Adrenal gland (tissue), 12 donors: ENCODE results near the gene ATOH8. TPM values are rescaled to one million over a fixed set of nuclear protein-coding genes. Genes with fewer than 3 reads are reported as not detected.
A peak's percentile ranks its signal among the peaks of the same experiment; 100 is the strongest.
"Not testable (repeated sequence)": the region's sequence is repeated elsewhere in the genome, so short reads cannot be mapped to it uniquely, and the experiment has no call there.

Experiments used
- DNase-seq, 7 donors: peaks; one replicate each; pipeline ENCODE4 v3.0.0-alpha.2; 2019 to 2020
- H3K27ac ChIP-seq, 5 donors: fragments of 200-600 bp; sonication (generic) in 4 of 5; 1 replicate in 3 of 5; 2 replicates in 2 of 5; pipeline versions ENCODE4 v1.5.1 to v1.8.0; 2016 to 2020; ENCODE audit warnings: mild to moderate bottlenecking in 1 of 5
- H3K27me3 ChIP-seq: fragments of 200-600 bp; 2 replicates; pipeline ENCODE4 v1.8.0; 2021
- H3K36me3 ChIP-seq, 2 donors: fragments of 200-600 bp; replicated peaks in 1 of 2; 1 replicate in 1 of 2; 2 replicates in 1 of 2; pipeline versions ENCODE4 v1.5.1 to v1.8.0; 2018 to 2022
- H3K4me1 ChIP-seq, 2 donors: fragments of 200-600 bp; replicated peaks in 1 of 2; 1 replicate in 1 of 2; 2 replicates in 1 of 2; pipeline versions ENCODE4 v1.5.1 to v1.8.0; 2018 to 2021
- H3K4me3 ChIP-seq, 4 donors: fragments of 200-600 bp; sonication (generic) in 3 of 4; one replicate each; pipeline ENCODE4 v1.5.1; 2016 to 2018
- H3K9me3 ChIP-seq, 3 donors: fragments of 200-600 bp; sonication (generic) in 1 of 3; replicated peaks in 1 of 3; 1 replicate in 2 of 3; 2 replicates in 1 of 3; pipeline versions ENCODE4 v1.5.1 to v1.8.0; 2016 to 2021
- POLR2A ChIP-seq, 2 donors: fragments of 450-650 bp; IDR thresholded peaks; one replicate each; pipeline ENCODE4 v1.6.1; 2017; ENCODE audit warnings: antibody characterized with exemption in 2 of 2, mild to moderate bottlenecking in 2 of 2, moderate library complexity in 1 of 2
- WGBS, 4 donors: extraction: QIAGEN DNeasy Blood & Tissue Kit in 2 of 4; methylation state at CpG; one replicate each; pipeline versions ENCODE4 v1.1.5 to v1.1.7; 2013 to 2017; 5-methylcytosine and 5-hydroxymethylcytosine counted together
- intact Hi-C, 2 donors: fragments of 100-400 bp; cut with DNase I; formaldehyde crosslinking; loops; one replicate each; pipeline versions ENCODE4 v1.14.1 to v1.15.0; 2022 to 2023
- polyA plus RNA-seq, 3 donors: library from polyadenylated mRNA; stranded (reverse); fragments of 200-250 nt in 2 of 3; fragments of 350-450 nt in 1 of 3; fragmentation: Illumina TruSeq in 1 of 3; extraction: RNeasy Lipid Tissue Mini Kit (QIAGEN cat#74804) in 1 of 3; gene quantifications; one replicate each; pipeline ENCODE4 v1.2.3, GENCODE V29; 2013 to 2014
- total RNA-seq, 9 donors: library from RNA; depleted of rRNA in 4 of 9; stranded (reverse); fragments of >200 nt in 4 of 9; fragments of 120-200 nt in 1 of 9; fragmentation: NEBNext Ultra II Directional in 1 of 9; extraction: Animal tissue kit (Norgen Biotek cat#: 25700) in 1 of 9; gene quantifications; one replicate each; pipeline versions ENCODE4 v1.1.0 to v1.2.4, GENCODE V29; 2013 to 2023
- TF ChIP-seq, protein P1 (sequence below), 6 experiments: fragments of 450-650 bp in 4 of 6; fragments of 200-600 bp in 2 of 6; sonication (generic) in 1 of 6; IDR thresholded peaks; 1 replicate in 5 of 6; 2 replicates in 1 of 6; pipeline versions ENCODE4 v1.5.1 to v1.8.0; 2016 to 2021; ENCODE audit warnings: antibody characterized with exemption in 6 of 6, mild to moderate bottlenecking in 2 of 6, moderate library complexity in 1 of 6
- donor health status: healthy with polysubstance abuse.
- donor health status: Bipolar disorder and iron deficiency.
- donor health status: DM: yes; HTN: yes; CAD: no.
- donor health status: DM: no; HTN: no; CAD: no.
- donor health status: DM: no; HTN: no; CAD: no.
- donor health status: DM: yes; HTN: yes; CAD: no.

Gene ATOH8
- total and polyA plus RNA-seq, 12 donors = 0.88 to 44.0 (median 6.0) TPM

DNA sequence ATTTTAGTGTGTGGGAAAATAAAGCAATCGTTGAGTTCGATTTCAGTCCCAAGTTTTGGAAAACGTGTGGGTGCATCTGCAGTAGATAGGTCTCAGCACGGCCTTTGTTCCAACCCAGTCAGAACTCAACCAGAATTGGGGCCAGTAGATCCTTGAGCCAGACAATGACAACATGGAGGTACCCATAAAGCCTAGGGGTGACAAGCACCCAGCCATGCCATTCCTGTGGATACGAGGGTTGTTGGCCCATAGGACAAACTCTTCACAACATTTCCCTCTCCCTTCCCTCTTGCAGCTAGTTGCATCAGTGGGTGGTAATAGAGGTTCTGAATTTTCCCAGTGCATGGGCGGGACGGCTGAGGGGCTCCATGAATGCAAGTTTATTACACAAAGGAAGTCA lies 74.9 kb downstream of the ATOH8 start:
- Histone ChIP-seq H3K9me3 (no peaks in the 10 kb centered on the region), H3K27me3 (no peaks in the 10 kb centered on the region), H3K27ac (no peak overlapping the region), H3K4me3 (no peak overlapping the region), H3K36me3 (no peaks in the 10 kb centered on the region), H3K4me1 (peaks cover 0 to 3% of the 10 kb centered on the region in 2 donors)
- intact Hi-C loops = loop anchor here in 1 of 2 donors (5.0 to 10.0 kb wide), 2 partner anchors 56 to 249 kb away; partner anchors contain the start of gene ST3GAL5
- TF ChIP-seq, protein P1, sequence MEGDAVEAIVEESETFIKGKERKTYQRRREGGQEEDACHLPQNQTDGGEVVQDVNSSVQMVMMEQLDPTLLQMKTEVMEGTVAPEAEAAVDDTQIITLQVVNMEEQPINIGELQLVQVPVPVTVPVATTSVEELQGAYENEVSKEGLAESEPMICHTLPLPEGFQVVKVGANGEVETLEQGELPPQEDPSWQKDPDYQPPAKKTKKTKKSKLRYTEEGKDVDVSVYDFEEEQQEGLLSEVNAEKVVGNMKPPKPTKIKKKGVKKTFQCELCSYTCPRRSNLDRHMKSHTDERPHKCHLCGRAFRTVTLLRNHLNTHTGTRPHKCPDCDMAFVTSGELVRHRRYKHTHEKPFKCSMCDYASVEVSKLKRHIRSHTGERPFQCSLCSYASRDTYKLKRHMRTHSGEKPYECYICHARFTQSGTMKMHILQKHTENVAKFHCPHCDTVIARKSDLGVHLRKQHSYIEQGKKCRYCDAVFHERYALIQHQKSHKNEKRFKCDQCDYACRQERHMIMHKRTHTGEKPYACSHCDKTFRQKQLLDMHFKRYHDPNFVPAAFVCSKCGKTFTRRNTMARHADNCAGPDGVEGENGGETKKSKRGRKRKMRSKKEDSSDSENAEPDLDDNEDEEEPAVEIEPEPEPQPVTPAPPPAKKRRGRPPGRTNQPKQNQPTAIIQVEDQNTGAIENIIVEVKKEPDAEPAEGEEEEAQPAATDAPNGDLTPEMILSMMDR (IDR thresholded peaks at IDR 0.05) = no peak
- no peak for TF ChIP-seq POLR2A (IDR thresholded peaks at IDR 0.05)
- 82 to 96% (median 92%) methylated on average over 7 of the region's 7 CpGs for WGBS, 4 donors
- no peak for DNase-seq

DNA sequence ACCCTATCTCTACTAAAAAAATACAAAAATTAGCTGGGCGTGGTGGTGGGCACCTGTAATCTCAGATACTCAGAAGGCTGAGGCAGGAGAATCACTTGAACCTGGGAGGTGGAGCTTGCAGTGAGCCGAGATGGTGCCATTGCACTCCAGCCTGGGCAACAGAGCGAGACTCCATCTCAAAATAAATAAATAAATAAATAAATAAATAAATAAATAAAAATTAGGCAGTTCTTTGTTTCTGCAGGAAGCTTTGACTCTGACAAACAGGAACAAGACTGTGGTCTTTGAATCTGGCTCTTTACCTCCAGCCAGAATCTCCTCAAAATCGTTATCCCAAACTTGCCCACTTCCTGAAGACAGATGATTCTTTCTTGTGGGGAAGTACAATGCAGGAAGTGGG lies 75.6 kb downstream of the ATOH8 start:
- not testable (repeated sequence) for H3K36me3 ChIP-seq
- 83 to 92% (median 88%) methylated on average over 4 of the region's 4 CpGs for WGBS, 4 donors

DNA sequence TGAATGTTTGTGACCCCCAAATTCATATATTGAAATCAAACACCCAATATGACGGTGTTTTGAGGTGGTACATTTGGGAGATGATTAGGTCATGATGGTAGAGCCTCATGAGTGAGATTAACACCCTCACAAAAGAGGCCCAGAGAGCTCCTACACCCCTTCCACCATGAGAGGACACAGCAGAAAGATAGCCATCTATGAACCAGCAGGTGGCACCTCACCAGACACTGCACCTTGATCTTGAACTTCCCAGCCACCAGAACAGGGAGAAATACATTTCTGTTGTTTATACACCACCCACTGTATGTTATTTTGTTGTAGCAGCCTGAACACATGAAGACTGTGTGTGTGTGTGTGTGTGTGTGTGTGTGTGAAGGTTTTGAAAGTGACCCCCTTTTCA lies 76.9 kb downstream of the ATOH8 start:
- intact Hi-C loops = no loop called here
- no peaks in the 10 kb centered on the region for H3K36me3 ChIP-seq
- DNase-seq = peak in 1 of 7 donors; percentile 18
- 0 to 97% (median 70%) methylated on average over 1 of the region's 1 CpG for WGBS, 4 donors
- H3K4me3 ChIP-seq = no peak overlapping the region
- no peaks in the 10 kb centered on the region for H3K27me3 ChIP-seq
- no peak overlapping the region for H3K27ac ChIP-seq
- H3K9me3 ChIP-seq = no peaks in the 10 kb centered on the region
- H3K4me1 ChIP-seq = peaks cover 0 to 3% of the 10 kb centered on the region in 2 donors
- TF ChIP-seq, protein P1 (IDR thresholded peaks at IDR 0.05) = no peak
- no peak for TF ChIP-seq POLR2A (IDR thresholded peaks at IDR 0.05)

More for the DNA sequence above, 75.6 kb downstream of the ATOH8 start:
- intact Hi-C loops = loop anchor here in 1 of 2 donors (5.0 to 10.0 kb wide), 2 partner anchors 55 to 248 kb away; partner anchors contain the start of gene ST3GAL5
- H3K4me3 ChIP-seq, H3K27me3 ChIP-seq, H3K27ac ChIP-seq, H3K4me1 ChIP-seq, H3K9me3 ChIP-seq: not testable (repeated sequence)
- DNase-seq = peak in 1 of 7 donors; percentile 15

DNA sequence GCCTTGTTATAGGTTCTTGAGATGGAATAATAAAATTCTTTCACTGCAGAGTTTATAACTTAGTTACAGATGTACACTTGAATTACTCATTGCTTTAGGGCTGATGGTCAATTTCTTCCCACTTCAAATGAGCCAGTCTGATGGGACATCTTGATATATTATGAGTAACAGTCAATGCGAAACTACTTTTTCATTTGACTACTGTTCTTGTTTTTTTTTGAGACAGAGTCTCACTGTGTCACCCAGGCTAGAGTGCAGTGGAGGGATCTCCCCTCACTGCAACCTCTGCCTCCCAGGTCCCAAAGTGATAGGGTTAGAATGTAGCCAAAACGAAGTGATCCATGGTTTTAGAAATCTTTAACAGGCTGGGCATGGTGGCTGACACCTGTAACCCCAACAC lies 77.9 kb downstream of the ATOH8 start:
- H3K27ac ChIP-seq = no peak overlapping the region
- peaks cover 0 to 3% of the 10 kb centered on the region in 2 donors for H3K4me1 ChIP-seq
- no peak for TF ChIP-seq POLR2A (IDR thresholded peaks at IDR 0.05)
- TF ChIP-seq, protein P1 (IDR thresholded peaks at IDR 0.05) = no peak
- no peak overlapping the region for H3K4me3 ChIP-seq
- no peaks in the 10 kb centered on the region for H3K27me3 ChIP-seq
- no peak for DNase-seq
- intact Hi-C loops = no loop called here
- WGBS, 4 donors = 84 to 96% (median 87%) methylated on average over 2 of the region's 2 CpGs
- no peaks in the 10 kb centered on the region for H3K9me3 ChIP-seq
- no peaks in the 10 kb centered on the region for H3K36me3 ChIP-seq

DNA sequence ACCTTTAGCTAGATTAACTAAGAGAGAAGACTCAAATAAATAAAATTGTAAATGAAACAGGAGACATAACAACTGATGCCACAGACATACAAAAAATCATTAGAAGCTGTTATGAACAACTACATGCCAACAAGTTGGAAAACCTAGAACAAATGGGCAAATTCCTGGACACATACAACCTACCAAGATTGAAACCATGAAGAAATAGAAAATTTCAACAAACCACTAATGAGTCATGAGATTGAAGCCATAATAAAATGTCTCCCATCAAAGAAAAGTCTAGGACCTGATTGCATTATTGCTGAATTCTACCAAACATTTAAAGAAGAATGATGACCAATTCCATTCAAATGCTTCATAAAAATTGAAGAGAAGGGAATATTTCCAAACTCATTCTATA lies 80.7 kb downstream of the ATOH8 start:
- peaks cover 0 to 2% of the 10 kb centered on the region in 2 donors for H3K36me3 ChIP-seq
- H3K9me3 ChIP-seq = no peaks in the 10 kb centered on the region
- H3K4me3 ChIP-seq = no peak overlapping the region
- H3K27ac ChIP-seq = no peak overlapping the region
- TF ChIP-seq POLR2A (IDR thresholded peaks at IDR 0.05) = no peak
- TF ChIP-seq, protein P1 (IDR thresholded peaks at IDR 0.05) = no peak
- no peaks in the 10 kb centered on the region for H3K4me1 ChIP-seq
- no peak for DNase-seq
- no peaks in the 10 kb centered on the region for H3K27me3 ChIP-seq
- intact Hi-C loops = no loop called here
